Measurements from ENCODE around the gene AMPH.
"Not testable (repeated sequence)": the region's sequence is repeated elsewhere in the genome, so short reads cannot be mapped to it uniquely, and the experiment has no call there.

DNA sequence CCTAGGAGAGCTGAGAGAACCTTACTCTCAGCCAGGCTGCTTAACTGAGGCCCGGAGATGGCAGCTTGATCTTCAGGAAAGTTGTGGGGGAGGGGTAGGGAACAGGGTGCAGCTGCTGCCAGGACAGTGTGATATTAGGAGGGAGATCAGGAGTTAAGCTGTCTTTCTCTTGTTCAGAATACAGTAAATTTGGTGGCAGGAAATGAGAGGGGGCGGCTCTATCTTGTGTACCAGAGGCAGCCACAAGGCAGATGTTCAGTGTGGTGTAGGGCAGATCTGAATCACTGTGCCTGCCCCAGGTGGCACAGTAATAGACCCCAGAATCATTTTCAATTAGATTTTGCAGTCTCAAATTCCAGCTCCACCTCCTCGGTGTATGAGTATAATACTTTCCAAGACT is 286.4 kb downstream of the AMPH start:
- not testable (repeated sequence) for TF ChIP-seq EZH2 (IDR thresholded peaks at IDR 0.05); POLR2AphosphoS5 (IDR thresholded peaks at IDR 0.05; ENCODE audit: borderline replicate concordance, low read depth, low read length)

All from SK-N-MC (cell line).